Measurements from ENCODE around the gene ADCY7.

The ADCY7 gene

DNA sequence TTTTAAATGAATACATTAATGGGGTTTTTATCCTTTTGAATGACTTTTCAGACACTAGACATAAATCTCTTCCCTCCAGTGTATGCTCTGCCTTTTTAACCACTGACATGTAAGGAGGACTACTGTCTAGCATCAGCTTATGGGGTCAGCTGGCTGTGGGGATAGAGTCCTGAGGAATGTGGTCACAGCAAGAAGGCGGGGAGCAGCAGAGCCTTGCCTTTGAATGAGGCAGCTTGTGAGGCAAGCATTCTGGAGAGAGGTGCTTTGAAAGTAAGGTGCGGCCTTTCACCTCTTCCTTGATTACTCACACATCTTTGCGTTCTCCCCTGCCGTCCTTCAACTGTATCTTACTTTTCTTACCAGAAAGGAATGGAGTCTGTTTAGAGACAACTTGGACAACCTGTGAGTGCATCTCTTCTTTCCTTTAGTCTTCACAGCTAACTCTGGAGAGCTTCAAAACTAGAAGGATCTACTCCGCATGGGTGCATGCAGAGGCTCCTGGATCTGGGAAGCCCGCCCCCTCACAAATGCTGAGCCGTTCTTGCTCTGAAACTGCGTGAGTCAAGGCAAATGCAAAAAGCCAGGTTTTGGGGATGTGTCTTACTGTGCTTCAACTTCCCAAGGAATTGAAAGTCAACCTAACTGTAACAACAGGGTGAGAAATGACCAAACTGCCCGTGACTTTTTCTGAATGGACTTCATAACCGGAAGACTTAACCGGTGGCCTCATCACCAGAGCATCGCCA is 49.9 kb downstream of the ADCY7 start:
- Histone ChIP-seq H3K27me3 (ENCODE audit: insufficient read depth, low read length) (no peaks in the 10 kb centered on the region), H3K9me3 (ENCODE audit: low read length) (no peaks in the 10 kb centered on the region), H3K4me3 (ENCODE audit: low read length) (no peak overlapping the region), H3K4me1 (ENCODE audit: insufficient read depth, low read length) (no peaks in the 10 kb centered on the region), H3K36me3 (ENCODE audit: insufficient read depth, low read length) (peaks cover 74% of the 10 kb centered on the region), H2AFZ (ENCODE audit: low read depth, low read length) (no peak overlapping the region)

DNA sequence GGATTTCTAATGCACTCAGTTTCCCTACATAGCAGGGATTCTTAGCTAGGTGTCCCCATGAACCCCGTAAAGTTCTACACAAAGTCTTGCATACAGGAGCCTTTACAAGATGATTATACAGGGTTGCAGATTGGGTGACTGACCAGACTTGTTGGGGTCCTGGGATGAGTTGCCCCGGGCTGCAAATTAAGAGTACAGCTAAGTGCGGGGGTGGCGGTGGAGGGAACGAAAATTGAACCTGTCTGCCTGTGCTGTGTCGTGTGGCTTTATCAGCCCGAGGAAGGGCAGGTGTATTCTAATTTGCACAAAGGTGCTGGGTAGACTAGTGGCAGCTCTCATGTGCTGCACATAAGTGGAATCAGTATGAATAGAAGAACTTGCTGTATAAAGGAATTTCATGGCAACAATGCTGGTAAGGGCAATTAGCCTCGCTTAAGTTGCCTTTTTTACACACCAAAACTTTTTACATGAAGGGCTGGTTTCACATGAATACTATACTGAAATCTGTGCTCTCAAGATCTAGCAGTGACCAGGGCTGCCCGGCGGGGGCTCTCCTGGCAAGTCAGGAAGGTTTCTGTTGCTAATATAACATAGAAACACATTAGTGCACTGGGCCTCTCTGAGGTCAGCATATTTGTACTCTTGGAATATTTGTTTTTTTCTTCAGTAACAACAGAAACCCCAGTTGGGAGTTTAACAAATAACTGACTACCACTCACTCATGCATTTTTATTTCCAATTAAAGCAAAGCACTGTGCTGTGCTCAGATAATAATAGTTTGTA is 50.7 kb downstream of the ADCY7 start:
- Histone ChIP-seq H3K27me3 (ENCODE audit: insufficient read depth, low read length) (no peaks in the 10 kb centered on the region), H3K9me3 (ENCODE audit: low read length) (no peaks in the 10 kb centered on the region), H3K36me3 (ENCODE audit: insufficient read depth, low read length) (peaks cover 80% of the 10 kb centered on the region), H3K4me3 (ENCODE audit: low read length) (no peak overlapping the region), H3K4me1 (ENCODE audit: insufficient read depth, low read length) (no peaks in the 10 kb centered on the region), H2AFZ (ENCODE audit: low read depth, low read length) (no peak overlapping the region)

DNA sequence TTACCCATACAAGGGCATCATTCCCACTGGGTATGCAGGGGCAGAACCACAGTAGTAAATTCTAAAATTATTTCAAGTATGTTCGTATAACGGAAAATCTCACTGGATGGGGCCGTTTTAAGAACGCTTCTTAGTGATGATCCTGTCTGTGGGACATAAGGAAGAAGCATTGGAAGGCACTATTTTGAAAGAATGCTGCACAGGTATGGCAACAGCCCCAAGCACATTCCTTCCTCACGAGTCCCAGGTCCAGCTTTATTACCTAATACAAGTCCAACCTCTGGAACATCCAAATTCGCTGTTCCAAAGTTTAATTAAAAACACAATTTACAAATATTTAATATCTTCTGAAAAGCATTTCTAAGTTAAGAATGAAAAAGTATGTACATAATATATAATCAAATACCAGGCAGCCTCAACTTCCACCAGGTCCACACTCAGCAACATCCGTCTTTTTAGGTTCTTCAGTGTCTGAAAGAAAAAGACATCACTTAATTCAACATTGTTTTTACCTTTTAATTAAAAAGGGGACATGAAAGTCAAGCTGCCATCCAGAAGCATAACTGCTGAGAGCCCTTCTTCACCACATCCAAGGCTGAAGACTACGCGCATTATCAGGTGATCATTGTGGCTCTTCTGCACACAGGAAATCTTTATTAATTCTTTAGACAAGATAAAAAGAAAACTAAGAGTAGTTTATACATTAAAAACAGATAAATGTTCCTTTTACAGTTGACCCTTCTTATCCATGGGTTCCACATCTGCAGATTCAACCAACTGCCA is 52.6 kb downstream of the ADCY7 start:
- Histone ChIP-seq H3K36me3 (ENCODE audit: insufficient read depth, low read length) (peaks cover 90% of the 10 kb centered on the region), H3K27me3 (ENCODE audit: insufficient read depth, low read length) (no peaks in the 10 kb centered on the region), H3K9me3 (ENCODE audit: low read length) (no peaks in the 10 kb centered on the region), H2AFZ (ENCODE audit: low read depth, low read length) (no peak overlapping the region), H3K4me1 (ENCODE audit: insufficient read depth, low read length) (no peaks in the 10 kb centered on the region), H3K4me3 (ENCODE audit: low read length) (no peak overlapping the region)

DNA sequence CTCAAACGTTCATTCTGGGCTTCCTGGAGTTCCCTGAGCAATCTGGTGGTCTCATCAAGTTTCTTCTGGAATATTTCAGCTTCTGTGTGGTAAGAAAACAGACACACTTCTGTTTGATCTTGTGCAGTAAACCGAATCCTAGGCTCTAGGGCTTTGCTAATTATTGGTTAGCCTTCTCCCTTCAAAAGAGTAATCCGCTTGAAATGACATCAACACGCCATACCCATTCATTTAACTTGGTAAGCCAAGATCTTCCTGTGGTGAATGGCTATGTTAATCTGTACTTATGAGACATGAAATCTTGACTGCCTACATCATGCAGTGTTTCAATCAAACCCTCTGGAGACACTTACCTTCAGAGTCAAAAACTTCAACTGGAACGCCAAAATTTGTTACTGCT is 54.0 kb downstream of the ADCY7 start:
- Histone ChIP-seq H3K9me3 (ENCODE audit: low read length) (no peaks in the 10 kb centered on the region), H3K36me3 (ENCODE audit: insufficient read depth, low read length) (peaks cover 91% of the 10 kb centered on the region), H3K4me3 (ENCODE audit: low read length) (no peak overlapping the region), H3K27me3 (ENCODE audit: insufficient read depth, low read length) (no peaks in the 10 kb centered on the region), H2AFZ (ENCODE audit: low read depth, low read length) (no peak overlapping the region), H3K4me1 (ENCODE audit: insufficient read depth, low read length) (no peaks in the 10 kb centered on the region)

DNA sequence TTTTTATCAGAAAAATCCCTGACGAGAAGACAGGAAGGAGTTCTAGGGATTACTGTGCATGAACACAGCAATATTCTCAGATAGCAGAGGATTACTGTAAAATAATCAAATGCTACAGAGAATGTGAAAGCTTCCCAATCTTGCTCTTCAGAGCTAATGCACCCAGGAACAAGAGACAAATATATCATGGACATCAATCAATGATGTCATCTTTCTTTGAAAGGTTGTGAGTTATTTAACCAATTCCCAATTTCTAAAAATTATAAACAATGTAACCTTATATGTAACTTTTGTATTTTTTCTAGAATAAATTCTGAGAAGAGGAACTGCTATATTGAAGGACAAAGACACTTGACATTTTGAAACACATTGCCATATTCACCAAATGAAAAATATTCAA is 56.0 kb downstream of the ADCY7 start:
- Histone ChIP-seq H3K27me3 (ENCODE audit: insufficient read depth, low read length) (no peaks in the 10 kb centered on the region), H3K36me3 (ENCODE audit: insufficient read depth, low read length) (peaks cover 91% of the 10 kb centered on the region), H3K4me3 (ENCODE audit: low read length) (no peak overlapping the region), H3K9me3 (ENCODE audit: low read length) (no peaks in the 10 kb centered on the region), H2AFZ (ENCODE audit: low read depth, low read length) (no peak overlapping the region), H3K4me1 (ENCODE audit: insufficient read depth, low read length) (no peaks in the 10 kb centered on the region)

DNA sequence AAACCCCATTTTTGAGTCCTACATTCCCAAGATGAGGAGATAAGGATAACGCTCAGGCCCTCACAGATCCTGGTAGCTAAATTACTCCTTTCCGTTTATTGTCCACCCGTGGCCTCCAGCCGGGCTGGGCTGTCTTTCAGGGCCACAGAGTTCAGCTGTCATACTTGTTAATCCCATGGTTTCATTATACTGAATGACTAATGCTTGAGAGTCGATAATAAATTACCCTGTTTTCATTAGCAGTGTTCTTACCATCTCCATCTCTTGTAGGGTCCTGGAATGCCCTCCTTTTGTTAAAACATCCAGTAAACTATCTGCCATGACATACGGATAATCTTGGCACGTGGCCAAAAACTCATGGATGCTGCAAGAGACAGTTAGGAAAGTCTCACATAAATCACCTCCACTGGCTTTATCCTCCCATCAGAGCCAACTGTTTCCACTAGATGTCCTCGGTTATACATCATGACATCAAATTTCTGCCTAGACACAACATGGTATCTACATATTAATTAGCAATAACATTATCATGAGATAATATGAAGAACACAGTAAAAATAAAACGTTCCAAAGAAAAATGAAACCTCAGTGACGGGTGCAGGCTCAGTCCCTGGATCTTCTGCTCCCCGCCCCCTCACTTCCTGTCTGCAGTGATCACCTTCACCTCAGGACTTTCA is 57.1 kb downstream of the ADCY7 start:
- Histone ChIP-seq H3K27me3 (ENCODE audit: insufficient read depth, low read length) (no peaks in the 10 kb centered on the region), H2AFZ (ENCODE audit: low read depth, low read length) (no peak overlapping the region), H3K36me3 (ENCODE audit: insufficient read depth, low read length) (peaks cover 86% of the 10 kb centered on the region), H3K4me3 (ENCODE audit: low read length) (no peak overlapping the region), H3K4me1 (ENCODE audit: insufficient read depth, low read length) (no peaks in the 10 kb centered on the region), H3K9me3 (ENCODE audit: low read length) (no peaks in the 10 kb centered on the region)

DNA sequence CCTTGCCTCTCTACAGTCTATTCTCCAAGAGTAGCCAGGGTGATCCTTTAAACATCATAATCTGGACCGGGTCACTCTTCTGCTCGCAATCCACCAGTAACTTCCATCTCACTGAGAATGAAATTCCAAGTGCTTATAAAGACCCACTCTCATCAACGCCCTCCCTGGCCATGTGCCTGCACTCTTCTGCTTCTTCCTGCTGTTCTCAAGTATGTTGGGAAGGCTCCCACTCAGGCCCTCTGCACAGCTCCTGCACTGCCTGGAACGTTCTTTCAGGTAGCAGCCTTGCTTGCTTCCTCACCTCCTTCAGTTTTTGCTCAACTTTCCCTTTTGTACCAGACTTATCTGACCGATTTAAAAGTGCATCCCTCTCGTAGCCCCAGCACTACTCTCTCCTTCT is 58.0 kb downstream of the ADCY7 start:
- H3K36me3 ChIP-seq (ENCODE audit: insufficient read depth, low read length) = peaks cover 85% of the 10 kb centered on the region
- no peaks in the 10 kb centered on the region for H3K27me3 ChIP-seq (ENCODE audit: insufficient read depth, low read length)
- no peak overlapping the region for H2AFZ ChIP-seq (ENCODE audit: low read depth, low read length)
- no peaks in the 10 kb centered on the region for H3K9me3 ChIP-seq (ENCODE audit: low read length)
- H3K4me3 ChIP-seq (ENCODE audit: low read length) = no peak overlapping the region
- H3K4me1 ChIP-seq (ENCODE audit: insufficient read depth, low read length) = no peaks in the 10 kb centered on the region

DNA sequence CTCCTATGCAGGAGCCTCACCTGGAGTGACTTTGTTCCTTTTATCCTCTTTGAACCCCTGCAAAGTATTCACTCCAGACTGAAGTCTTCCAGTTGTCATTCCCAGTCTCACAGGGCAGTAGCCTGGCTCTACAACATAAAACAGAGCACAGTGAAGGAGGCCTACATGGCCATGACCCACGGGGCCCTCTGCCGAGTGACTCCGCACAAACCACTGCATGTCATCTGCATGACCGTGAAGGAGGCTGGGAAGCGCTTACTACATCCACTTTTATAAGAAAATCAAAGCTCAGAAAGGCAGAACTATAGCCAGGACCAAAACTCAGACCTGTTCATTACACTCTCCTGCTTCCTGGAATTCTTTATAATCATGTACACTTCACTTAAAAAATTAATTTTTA is 59.9 kb downstream of the ADCY7 start:
- no peaks in the 10 kb centered on the region for H3K9me3 ChIP-seq (ENCODE audit: low read length)

DNA sequence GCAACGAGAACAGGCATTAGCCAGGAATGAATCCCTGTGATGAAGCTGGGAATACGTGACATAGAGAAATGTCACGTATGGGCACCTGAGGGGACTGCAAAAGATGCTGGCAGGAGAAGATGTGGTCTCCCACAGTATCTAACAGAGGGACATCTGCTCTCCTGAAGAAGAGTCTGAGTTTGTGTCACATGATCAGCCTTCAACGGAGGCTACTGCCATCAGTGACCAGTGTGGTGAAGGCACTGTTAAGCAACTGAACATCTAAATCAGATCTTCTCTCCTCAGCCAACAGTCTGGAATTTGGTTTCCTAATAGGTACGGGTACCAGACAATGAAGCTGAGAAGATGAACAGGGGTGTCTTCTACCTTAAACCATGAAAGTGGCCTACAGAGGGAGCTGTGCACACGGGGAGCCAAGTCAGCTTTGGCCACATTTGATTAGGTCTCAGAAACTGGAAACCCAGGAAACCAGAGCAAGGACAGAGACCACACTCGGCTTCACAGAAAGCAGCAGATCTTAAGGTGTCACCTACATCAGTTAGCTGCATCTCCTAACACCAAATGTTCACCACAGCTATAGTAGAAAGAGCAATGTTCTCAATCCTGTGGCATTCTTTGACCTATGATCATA is 60.6 kb downstream of the ADCY7 start:
- Histone ChIP-seq H3K4me1 (ENCODE audit: insufficient read depth, low read length) (no peaks in the 10 kb centered on the region), H3K4me3 (ENCODE audit: low read length) (no peak overlapping the region), H2AFZ (ENCODE audit: low read depth, low read length) (no peak overlapping the region), H3K36me3 (ENCODE audit: insufficient read depth, low read length) (peaks cover 77% of the 10 kb centered on the region), H3K27me3 (ENCODE audit: insufficient read depth, low read length) (no peaks in the 10 kb centered on the region), H3K9me3 (ENCODE audit: low read length) (no peaks in the 10 kb centered on the region)

More for the DNA sequence above, 59.9 kb downstream of the ADCY7 start:
- Histone ChIP-seq H3K4me3 (ENCODE audit: low read length) (no peak overlapping the region), H3K27me3 (ENCODE audit: insufficient read depth, low read length) (no peaks in the 10 kb centered on the region), H3K36me3 (ENCODE audit: insufficient read depth, low read length) (peaks cover 75% of the 10 kb centered on the region), H2AFZ (ENCODE audit: low read depth, low read length) (no peak overlapping the region), H3K4me1 (ENCODE audit: insufficient read depth, low read length) (no peaks in the 10 kb centered on the region)

DNA sequence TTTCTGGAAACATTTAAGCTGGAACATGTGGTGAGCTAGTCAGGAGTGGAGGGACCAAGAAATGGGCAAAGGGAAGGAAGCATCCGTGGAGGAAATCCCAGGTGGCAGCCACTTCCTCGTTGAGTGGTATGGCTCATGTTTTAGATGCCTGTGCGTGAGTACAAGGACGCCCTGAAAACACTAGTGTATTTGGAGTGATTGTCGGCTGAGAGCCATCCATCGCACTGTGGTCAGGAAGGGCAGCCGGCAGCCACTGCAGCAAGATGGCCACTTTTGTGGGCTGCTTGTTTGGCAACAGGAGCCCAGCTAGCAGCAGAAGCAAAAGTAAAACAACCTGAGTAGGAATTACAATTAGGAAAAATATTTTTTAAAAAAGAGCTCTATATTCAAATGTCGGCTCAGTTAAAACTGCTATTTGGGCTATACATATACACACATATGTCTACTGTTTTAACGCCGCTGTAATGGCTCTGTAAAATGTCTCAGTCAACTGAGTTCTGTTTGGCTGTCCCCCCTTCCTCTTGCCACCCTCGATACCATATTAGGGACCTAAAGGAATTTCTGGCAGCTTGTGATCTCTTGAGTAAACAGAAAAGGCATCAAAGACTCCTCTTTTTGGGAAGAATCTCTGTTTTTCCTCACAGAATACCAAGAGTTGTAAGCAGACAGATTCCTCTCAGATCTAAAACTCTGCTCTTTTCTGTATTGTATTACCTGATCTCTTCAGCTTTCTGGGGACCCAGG is 63.3 kb downstream of the ADCY7 start:
- Histone ChIP-seq H3K27me3 (ENCODE audit: insufficient read depth, low read length) (no peaks in the 10 kb centered on the region), H2AFZ (ENCODE audit: low read depth, low read length) (no peak overlapping the region), H3K9me3 (ENCODE audit: low read length) (no peaks in the 10 kb centered on the region), H3K4me1 (ENCODE audit: insufficient read depth, low read length) (no peaks in the 10 kb centered on the region), H3K4me3 (ENCODE audit: low read length) (no peak overlapping the region), H3K36me3 (ENCODE audit: insufficient read depth, low read length) (peaks cover 80% of the 10 kb centered on the region)

DNA sequence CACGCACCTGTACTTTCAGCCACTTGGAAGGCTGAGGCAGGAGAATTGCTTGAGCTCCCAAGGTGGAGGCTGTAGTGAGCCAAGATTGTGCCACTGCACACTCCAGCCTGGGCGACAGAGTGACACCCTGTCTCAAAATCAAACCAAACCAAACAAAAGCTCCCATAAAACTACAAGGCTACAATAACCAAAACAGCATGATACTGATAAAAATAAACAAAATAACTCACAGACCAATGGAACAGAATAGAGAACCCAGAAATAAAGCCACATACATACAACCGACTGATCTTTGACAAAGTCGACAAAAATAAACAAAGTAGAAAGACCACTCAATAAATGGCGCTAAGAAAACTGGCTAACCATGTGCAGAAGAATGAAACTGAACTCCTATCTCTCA is 65.2 kb downstream of the ADCY7 start:
- no peaks in the 10 kb centered on the region for H3K27me3 ChIP-seq (ENCODE audit: insufficient read depth, low read length)
- H3K9me3 ChIP-seq (ENCODE audit: low read length) = no peaks in the 10 kb centered on the region
- H3K4me3 ChIP-seq (ENCODE audit: low read length) = no peak overlapping the region
- H2AFZ ChIP-seq (ENCODE audit: low read depth, low read length) = no peak overlapping the region
- peaks cover 68% of the 10 kb centered on the region for H3K36me3 ChIP-seq (ENCODE audit: insufficient read depth, low read length)
- H3K4me1 ChIP-seq (ENCODE audit: insufficient read depth, low read length) = no peaks in the 10 kb centered on the region

DNA sequence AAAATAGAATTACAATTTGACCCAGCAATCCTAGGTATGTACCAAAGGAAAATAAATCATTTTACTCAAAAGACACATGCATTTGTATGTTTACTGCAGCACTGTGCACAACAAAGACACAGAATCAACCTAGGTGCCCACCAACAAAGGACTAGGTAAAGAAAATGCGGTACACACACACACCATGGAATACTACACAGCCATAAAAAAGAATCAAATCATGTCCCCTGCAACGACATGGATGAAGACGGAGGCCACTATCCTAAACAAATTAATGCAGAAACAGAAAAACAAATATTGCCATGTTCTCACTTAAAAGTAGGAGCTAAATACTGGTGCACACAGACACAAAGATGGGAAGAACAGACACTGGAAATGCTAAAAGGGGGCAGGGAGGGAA is 66.2 kb downstream of the ADCY7 start:
- H3K27me3 ChIP-seq (ENCODE audit: insufficient read depth, low read length) = no peaks in the 10 kb centered on the region
- peaks cover 61% of the 10 kb centered on the region for H3K36me3 ChIP-seq (ENCODE audit: insufficient read depth, low read length)
- H3K4me3 ChIP-seq (ENCODE audit: low read length) = no peak overlapping the region
- no peak overlapping the region for H2AFZ ChIP-seq (ENCODE audit: low read depth, low read length)
- H3K9me3 ChIP-seq (ENCODE audit: low read length) = no peaks in the 10 kb centered on the region
- H3K4me1 ChIP-seq (ENCODE audit: insufficient read depth, low read length) = no peaks in the 10 kb centered on the region

Data from neuron (in vitro differentiated cells).